ENCODE data around the gene NGLY1.

NGLY1 gene, protein sequence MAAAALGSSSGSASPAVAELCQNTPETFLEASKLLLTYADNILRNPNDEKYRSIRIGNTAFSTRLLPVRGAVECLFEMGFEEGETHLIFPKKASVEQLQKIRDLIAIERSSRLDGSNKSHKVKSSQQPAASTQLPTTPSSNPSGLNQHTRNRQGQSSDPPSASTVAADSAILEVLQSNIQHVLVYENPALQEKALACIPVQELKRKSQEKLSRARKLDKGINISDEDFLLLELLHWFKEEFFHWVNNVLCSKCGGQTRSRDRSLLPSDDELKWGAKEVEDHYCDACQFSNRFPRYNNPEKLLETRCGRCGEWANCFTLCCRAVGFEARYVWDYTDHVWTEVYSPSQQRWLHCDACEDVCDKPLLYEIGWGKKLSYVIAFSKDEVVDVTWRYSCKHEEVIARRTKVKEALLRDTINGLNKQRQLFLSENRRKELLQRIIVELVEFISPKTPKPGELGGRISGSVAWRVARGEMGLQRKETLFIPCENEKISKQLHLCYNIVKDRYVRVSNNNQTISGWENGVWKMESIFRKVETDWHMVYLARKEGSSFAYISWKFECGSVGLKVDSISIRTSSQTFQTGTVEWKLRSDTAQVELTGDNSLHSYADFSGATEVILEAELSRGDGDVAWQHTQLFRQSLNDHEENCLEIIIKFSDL

DNA sequence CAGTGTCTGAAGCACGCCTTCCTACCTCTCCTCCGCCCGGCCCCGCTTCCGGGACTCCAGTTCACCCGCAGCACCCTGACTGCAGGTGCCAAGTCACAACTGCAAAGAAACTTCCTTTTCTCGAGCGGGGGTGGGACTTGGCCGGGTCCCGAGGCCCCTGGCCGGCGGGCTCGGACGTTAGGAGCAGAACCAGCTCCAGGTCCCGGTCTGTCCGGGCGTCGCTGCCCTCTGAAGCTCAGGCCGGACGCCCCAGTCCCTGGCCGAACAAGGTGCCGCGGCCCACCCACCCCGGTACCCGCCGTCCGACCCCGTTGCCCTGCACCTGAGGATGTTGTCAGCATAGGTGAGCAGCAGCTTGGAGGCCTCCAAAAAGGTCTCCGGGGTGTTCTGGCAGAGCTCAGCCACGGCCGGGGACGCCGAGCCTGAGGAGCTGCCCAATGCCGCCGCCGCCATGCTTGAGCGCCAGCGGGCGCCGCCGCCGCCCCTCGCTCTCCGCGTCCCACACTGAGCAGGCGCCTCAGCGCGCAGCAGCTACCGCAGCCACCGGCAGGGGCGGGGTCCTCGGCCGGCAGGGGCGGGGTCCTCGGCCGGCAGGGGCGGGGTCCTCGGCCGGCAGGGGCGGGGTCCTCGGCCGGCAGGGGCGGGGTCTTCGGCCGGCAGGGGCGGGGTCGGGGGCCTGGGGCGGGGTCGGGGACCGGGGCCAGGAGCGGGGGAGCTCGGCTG, at the start of gene NGLY1:
Gene NGLY1 (minus strand): TSS at position 506 of the 723 bp plus-strand sequence. CDS start 53 bp downstream, at position 453.
- DNase-seq = peak; percentile 73 to 77

DNA sequence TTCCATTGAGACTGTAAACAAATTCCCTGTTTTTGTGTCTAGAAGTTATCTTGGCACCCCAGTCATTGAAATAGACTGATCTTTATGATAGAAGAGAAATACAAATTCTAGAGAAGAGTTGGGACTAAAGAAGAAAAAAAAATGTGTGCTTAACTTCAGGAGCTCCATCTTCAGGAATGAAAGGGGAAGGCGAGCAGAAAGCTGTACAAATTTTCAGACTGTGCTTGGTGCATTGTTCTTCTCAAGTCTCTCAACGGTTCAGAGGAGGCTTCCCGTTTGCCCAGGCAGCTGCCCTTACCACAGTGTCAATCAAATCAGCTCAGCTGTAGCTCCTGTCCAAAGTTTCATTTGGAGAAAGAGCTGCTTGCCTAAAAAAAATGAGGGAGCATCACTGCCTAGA, 48.3 kb upstream of the NGLY1 start:
- DNase-seq = no peak

DNA sequence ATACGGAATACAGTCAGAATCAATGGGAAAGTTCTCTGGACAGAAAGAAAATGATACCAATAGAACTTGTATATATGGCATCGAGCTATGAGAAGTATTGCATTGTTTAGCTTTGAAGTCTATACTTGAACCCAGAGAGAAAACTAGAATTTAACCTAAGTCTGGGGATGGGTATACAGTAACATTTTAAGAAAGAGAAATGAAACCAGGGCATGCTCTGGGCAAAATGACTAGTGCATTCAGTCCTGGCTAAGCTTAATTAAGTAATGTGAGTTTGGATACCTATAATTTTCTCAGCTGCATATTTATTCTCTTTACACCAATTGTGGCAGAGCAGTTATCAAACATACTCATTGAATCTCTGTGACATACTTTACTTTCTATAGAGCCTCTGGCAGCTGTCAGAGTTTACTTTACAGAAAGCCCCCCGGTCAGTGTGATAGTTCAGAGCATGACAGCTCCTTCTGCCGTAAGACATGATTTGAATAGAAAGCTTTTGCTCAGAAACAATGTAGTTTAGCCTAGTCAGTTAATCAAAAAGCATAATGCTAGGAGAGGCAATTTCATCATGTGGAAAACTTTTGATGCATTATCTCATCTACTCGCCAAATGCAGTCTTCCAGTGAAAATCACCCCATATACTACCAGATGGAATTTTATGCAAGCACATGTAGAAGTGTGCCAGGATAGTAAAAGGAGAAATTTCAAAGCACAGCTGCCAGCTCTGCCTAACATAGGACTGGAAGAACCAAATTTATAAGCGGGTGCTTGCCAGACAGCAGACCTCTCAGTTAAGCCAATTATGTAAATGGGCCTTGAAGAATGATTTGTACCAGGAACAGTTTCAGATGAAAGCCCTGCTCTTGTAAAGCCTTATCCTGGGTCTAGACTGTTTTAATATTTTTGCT, 47.4 kb upstream of the NGLY1 start:
- no peak for DNase-seq

DNA sequence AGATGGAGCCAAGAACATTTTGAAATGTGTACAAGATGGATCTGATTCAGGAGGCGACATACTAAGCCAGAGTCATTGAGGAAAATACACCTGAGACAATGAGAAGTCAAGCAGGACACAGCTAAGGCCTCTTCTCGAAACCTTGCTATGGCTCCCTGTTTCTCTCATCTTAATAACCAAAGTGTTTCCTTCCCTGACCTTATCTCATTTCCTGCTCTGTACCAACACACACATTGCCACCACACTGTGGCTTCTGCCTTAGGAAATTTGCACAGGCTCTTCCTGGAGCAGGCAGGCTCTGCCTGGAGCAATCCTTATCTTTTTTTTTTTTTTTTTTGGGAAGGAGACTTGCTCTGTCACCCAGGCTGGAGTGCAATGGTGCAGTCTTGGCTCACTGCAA, 43.3 kb upstream of the NGLY1 start:
- DNase-seq = no peak

DNA sequence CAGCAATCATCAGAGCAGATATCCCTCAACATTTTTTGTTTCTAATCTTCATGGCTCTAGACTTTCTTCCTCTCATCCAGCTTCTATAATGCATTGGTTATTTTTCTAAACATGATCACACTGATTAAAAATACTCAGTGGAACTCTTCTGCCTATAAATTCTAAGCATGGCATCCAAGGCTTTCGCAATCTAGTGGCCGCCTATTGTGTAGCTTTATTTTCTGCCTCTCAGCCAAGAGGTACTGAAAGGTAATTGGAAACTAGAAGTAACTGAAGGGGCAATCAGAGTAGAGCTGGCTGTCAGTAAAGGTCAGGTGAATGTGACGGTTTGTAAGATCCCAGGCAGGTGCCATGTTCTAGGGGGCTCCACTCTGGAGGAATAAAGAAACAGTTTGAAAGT, 40.1 kb upstream of the NGLY1 start:
- no peak for DNase-seq

DNA sequence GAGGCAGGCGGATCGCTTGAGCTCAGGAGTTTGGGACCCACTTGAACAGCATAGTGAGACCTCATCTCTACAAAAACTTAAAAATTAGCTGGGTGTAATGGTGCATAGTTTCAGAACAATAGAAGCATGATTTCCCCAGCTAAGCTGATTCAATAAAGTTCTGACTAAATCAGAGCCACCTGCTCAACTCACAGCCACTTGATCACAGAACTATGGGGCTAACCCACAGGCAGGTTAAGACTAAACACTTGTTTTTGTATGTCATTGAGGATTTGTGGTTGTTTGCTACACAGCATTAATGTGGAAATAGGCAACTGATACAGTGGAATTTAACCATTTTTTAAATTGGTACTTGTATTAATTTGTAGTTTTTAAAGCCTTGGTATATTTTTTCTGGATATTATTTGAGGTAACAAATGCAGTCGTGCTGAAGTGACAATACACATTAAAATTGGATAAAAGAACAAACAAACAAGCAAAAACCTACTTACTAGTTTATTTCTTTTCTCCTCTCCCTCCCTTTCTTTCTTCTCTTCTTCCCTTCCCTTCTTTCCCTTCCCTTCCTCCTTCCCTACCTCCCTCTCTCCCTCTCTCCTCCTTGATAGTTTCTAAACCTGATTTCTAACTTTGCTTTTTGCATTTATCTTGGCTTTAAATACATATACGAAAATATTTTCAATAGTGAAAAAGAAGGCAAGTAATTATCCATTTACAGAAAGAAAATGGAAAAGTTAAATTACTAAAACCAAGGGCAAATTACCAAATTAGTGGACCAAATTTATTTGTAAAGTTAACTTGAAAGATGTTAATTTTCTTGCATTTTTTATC, 38.7 kb upstream of the NGLY1 start:
- DNase-seq = no peak

DNA sequence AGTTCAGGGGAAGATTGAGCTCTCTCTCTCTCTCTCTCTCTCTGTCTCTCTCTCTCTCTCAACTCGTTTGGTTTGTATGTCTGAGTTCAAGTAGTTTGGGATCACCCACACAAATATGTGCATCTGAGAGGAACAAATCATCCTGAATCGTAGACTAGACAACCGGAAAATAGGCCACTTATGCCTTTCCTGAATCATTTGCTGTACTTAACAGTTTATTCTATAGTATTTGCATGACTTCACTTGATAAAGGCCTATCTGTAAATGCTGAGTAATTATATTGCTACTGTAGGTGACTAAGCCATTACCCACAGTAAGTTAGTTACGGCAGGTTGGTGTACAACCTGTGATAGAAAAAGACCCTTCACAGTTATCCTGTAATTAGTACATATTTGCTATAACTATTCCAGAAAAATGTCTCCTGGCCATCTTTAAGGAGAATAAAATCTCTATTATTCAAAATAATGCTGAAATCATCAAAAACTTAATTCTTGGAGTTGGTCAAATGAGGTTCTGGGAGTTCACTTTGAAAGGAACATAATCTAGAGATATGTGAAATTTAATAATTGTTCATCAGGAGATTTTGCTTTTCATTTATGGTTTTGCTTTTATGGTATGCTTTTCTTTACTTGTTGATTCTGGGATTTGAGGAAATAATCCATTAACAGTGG, 37.7 kb upstream of the NGLY1 start:
- no peak for DNase-seq

DNA sequence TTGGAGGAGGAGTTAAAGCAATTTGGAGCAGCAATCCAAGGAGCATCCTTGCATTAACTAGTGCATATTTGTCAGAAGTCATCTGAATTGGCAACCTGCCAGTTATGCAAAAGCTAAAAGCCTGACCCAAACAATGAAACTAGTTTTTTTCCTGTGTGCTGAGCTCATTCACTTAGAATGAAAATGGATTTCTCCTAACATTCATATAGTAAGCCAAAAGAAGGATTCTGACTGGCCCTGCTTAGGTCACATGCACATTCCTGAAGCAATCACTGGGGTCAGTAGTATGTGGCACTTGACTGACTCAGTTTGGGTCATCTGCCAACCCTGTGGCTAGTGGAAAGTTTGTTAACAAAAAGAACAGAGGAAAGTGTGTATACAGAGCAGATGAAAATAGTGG, 37.1 kb upstream of the NGLY1 start:
- peak in 1 of 2 donors; percentile 9 for DNase-seq

DNA sequence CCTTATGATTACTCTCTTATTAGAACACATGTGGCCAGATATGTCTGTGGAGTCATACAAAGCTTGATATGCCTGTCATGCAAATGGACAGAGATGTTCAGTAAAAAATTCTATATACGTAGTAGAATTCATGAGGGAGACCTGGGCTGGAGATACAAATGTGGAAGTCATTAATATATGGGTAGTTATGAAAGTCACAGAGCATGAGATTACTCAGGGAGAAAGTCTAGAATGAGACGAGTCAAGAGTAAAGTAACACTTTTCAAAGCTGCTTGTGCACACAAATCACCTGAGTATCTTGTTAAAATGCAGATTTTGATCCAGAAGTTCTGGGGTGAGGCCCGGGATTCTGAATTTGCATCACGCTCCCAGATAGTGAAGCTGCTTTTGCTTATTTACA, 35.1 kb upstream of the NGLY1 start:
- DNase-seq = no peak

DNA sequence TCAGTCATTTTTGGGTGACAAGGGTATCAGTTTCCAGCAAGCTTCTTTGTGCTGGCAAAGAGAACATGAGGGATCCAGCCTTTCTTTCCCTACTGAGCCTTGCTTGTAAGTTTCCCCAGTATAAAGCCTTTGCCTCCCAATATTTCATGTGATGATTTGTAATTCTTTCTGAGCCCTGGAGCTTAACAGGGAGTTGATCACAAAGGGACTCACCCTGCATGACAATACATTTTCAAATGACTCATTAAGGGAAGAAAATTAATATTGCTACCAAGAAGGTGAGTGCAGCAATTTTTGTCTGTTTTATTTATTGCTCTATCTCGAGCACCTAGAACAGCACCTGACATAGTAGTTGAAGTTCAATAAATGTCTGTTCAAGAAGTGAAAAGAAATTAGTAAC, 34.4 kb upstream of the NGLY1 start:
- DNase-seq = no peak

DNA sequence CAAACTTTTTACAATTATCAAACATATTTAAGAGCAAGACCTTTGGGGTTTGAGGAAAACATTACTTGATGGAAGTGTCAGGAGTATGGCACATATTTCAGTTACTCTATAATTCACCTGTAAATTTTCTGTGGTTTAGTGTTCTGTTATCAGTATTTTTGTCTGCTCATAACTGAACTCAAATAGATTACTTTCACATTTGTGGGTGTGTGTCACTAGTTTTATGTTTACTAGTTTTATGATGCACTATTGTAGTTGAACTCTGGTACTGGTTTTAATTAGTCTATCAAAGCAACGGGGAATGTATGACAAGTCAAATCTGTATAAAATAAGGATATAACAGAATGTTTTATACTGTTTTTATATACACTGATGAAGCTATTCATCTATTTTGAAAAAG, 33.9 kb upstream of the NGLY1 start:
- no peak for DNase-seq

DNA sequence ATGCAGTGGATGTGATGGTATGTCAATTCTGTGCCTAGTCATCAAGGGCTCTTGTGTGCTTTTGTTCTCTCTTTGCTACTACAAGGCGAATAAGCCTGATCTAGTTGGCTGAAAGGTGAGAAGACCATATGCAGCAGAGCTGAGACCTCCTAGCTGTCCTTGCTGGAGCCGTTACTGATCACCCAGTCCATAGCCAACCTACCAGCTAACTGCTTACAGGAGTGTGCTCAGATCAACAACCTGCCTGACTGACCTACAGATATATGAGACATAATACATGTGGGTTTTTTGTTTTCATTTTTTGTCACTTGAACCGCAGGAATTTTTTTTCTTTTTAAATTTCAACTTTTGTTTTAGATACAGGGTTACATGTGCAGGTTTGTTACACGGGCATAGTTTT, 29.4 kb upstream of the NGLY1 start:
- no peak for DNase-seq

DNA sequence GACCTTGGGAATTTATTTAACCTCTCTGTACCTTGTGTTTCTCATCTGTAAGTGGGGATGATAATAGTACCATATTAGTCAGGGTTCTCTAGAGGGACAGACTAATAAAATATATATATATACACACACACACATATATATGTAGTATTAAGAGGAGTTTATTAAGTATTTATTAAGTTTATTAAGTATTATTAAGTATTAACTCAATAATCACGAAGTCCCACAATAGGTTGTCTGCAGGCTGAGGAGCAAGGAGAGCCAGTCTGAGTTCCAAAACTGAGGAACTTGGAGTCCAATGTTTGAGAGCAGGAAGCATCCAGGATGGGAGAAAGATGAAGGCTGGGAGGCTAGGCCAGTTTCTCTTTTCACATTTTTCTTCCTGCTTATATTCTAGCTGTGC, 21.4 kb upstream of the NGLY1 start:
- DNase-seq = no peak

DNA sequence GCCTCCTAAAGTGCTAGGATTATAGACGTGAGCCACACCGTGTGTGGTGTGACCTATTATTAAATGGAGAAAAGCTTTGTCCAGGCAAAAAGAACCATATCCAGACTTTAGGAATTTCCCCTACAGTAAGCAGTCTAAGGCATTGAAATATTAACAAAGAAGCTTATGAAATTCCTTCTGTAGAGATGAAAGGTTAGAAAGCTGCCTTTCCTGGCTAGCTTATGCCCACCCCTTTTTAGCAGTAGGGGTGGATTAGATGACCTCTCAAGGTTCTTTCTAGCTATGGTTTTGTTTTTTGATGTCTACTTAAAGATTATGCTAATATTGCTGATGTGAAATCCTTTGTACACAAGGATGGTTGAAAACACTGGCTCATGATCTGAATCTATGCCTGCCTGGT, 20.6 kb upstream of the NGLY1 start:
- no peak for DNase-seq

DNA sequence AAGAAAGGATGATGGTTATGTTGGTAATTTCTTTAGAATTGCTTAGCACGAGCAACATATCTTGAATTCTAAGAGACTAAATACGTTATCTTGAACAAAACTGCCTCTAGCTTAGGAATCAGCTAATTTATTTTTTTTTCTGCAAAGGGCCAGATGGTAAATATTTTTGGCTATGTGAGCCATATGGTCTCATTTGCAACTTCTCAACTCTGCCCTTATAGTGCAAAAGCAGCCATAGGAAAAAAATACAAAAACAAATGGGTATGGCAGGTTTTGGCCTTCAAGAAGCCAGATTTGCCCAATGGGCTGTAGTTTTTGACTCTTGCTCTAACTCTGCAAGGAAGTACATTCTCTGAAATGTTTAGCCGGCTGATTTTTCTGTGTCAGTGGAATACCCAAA, 18.5 kb upstream of the NGLY1 start:
- no peak for DNase-seq

DNA sequence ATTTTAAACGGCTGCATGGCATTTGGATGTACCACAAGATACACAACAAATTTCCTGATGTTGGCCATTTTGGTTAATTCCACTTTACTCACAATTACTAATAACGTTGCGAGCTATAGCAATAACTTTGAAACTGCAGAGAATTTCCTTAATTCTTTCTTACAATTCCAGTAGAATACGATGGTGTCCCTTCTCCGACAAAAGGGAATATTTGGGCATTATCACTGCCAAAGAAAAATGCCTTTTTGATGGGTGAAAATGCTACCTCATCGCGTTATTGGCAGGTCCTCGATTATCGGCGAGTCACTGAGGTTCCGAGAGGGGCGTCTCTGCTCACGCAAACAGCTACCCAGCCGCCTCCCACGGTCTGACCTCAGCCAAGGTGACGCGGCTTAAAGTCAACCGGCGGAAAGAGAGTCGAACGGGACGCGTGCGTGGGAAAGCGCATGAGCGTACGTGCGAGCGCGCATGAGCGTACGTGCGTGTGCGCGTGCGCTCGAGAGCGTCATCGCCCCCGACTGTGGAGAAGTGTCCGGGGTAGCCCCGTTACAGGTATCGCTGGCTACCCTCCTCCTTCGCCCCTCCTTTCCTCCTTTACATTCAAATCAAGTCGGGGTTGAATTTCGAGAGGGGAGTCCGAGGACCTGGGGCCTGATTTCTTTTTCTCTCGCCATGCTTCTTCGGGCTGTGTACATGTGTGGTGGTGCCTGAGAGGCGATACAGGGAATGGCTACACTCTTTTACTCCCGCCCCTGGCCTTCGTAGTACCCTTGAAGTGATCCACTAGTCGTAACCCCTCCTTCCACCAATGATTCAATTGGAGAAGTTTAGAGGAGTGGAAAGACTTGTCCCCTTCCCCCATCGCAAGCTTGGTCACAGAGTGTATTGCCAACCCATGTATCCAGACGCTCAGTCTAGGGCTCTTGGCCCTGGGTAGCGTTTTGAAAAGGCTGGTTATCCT, 6.6 kb upstream of the NGLY1 start, which contains the start of gene OXSM:
Gene OXSM (plus strand): TSS at position 495 of the 961 bp plus-strand sequence. CDS start 931 bp downstream, outside the sequence.
- DNase-seq = peak; percentile 88 to 90

DNA sequence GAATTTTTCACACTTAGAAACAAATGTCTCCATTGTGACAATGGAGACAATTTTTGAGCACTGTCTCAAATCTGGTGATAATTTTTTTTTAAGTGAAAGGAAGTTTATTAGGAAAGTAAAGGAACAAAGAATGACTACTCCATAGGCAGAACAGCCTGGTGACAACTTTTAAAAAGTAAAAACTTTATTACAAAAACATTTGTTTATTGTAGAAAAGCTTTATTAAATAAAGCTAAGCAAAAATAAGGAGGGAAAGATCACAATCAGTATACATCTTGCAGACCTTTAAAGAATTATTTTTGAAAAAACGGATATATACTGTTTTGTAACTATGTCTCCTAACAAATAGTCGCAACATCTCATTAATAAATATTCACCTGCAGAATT, 6.0 kb upstream of the NGLY1 start:
- no peak for DNase-seq

DNA sequence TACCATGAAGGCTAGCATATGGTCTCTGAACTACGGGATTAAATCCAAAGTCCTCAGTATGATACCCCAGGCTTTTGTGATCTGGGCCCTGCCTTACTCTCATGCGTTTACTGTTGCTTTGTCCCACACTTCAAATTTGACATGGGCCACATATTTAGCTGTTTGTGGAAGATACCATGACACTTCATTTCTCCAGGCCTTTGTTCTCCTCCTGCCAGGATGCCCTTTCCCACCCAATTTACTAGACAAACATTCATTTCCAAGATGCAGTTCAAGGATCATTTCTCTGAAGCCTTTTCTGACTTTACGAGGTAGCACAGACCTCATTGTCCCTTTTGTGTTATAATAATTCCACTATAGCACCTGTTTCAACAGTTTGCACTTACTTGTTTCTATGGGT, 4.4 kb upstream of the NGLY1 start:
- no peak for DNase-seq

DNA sequence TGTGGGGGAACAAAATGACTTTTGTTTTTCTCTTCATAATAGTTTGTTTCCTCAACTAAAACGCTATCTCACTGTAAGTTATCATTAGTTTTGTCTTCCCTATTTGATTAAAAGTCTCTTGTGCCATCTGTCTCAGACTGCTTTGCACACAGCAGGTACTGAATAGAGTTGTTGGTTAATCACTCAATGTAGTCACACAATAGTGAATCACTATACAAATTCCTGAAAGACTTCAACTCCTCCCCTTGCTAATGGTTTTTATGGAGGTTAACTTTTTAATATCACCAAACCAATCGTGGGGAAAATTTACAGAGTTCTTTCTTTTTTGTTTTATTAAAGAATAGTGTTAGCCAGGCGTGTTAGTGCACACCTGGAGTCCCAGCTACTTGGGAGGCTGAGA, 2.6 kb upstream of the NGLY1 start:
- DNase-seq = no peak

DNA sequence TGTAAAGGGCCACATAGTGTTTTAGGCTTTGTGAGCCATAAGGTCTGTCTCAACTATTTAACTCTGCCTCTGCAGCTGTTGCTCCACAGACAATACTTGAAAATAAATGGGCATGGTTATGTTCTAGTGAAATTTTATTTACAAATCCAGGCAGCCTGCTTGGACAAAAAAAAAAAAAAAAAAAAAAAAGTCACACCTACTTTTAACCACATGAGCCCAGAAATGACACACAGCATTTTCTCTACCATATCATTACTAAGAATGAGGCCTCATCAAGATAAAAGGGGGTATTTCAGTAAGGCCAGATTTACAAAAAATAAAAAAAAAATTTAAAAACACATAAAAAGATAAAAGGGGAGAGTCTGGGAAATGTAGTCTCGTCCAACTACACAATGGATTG, 1.7 kb upstream of the NGLY1 start:
- DNase-seq = no peak

All from inflammatory macrophage treated with lipopolysaccharide for 1 hour (primary cell).